ENCODE results near the gene BID.

Gene BID

DNA sequence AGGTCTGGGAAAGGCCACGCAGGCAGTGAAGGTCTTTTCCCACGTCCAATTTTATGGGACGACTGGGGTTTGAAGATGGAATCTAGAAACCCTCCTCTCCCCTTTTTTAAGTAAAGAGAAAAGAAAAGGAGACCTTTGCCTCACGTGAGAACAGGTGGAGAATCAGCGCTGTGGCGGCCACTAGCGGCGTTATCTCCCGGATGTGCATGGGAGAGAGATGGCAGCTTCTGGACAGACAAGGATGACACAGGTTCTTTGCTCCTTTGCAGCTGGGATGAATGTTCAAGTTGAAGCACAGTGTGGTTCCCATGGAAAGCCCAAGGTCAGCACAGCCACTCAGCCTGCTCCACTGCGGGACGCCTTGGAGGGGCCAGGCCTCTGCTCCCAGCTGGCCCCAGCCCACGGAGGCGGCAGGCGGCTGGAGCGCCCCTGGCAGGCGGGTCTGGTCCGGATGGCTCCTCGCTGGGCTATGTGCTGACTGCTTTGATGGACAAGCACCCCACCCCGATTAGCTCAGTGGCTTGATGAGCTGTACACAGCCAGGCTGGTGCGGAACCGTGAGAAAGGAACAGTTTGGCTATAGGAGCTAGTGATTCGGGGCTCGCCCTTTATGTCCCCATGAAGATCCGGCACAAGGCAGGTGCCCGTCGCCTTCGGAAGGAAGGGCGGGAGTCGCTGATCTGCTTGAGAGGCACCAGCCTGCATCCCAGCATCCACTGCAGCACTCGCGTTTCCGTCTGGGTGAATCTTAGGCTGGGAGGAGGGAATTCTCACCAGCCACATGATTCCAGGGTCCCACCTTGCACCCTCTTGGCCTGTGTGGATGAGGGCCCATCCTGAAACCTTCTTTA, 14.5 kb upstream of the BID start:
- H3K4me3 ChIP-seq (replicated peaks in 1 of 2; ENCODE audit: low read depth in 2 of 2, low read length in 2 of 2), result no peak overlapping the region

DNA sequence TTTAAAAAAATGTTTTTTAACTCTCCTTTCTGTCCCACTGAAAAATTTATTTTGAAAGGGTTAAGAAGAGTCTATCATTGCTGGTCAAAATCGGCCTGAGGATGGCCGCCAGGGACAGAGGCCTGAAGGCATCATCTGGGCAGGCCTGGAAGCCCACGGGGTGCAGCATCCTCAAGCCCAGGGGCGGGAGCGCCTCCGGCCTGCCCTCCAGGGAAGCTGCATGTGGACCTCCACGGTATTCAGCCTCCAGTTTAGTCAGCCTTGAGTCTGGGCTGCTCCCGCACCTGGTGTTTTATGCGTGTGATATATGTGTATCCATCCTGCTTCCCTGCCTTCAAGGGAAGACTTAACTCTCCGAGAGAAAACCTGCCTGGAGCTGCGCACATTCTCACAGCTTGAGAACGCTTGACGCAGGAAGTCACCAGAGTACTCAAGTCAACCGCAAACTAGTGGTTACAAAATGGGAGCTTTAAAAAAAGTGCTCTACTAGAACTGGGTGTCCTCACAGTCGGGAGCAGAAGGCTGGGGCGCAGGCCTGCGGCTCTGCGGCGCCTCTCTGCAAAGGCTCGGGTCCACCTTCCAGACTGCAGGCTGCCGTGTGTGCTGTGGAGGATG, 13.6 kb upstream of the BID start:
- TF ChIP-seq, protein P1, sequence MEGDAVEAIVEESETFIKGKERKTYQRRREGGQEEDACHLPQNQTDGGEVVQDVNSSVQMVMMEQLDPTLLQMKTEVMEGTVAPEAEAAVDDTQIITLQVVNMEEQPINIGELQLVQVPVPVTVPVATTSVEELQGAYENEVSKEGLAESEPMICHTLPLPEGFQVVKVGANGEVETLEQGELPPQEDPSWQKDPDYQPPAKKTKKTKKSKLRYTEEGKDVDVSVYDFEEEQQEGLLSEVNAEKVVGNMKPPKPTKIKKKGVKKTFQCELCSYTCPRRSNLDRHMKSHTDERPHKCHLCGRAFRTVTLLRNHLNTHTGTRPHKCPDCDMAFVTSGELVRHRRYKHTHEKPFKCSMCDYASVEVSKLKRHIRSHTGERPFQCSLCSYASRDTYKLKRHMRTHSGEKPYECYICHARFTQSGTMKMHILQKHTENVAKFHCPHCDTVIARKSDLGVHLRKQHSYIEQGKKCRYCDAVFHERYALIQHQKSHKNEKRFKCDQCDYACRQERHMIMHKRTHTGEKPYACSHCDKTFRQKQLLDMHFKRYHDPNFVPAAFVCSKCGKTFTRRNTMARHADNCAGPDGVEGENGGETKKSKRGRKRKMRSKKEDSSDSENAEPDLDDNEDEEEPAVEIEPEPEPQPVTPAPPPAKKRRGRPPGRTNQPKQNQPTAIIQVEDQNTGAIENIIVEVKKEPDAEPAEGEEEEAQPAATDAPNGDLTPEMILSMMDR (IDR thresholded peaks at IDR 0.05; ENCODE audit: low read depth, low read length), result no peak
- H3K4me3 ChIP-seq (replicated peaks in 1 of 2; ENCODE audit: low read depth in 2 of 2, low read length in 2 of 2), result no peak overlapping the region
- DNase-seq (ENCODE audit: low read depth in 2 of 2), result no peak

More for the DNA sequence above, 14.5 kb upstream of the BID start:
- TF ChIP-seq, protein P1 (IDR thresholded peaks at IDR 0.05; ENCODE audit: low read depth, low read length), result no peak
- no peak for DNase-seq (ENCODE audit: low read depth in 2 of 2)

DNA sequence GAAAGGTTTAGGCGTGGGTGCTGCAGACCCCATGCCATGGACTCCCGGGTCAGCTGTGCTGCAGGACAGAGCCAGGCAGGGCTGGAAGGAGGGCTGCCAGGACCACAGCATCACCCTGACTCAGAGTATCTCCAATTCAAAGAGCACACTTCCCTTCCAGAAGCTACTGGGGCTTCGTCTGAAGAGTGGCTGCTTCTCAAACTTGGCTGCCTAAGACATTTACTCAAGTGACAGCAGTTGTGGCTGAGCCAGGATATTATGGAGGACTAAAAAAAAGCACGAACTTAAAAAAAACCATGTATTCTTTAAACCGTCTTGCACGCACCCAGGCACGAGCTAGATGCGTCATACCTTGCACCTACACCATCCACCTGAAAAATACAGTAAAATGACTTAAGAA, 13.0 kb upstream of the BID start:
- no peak overlapping the region for H3K4me3 ChIP-seq (replicated peaks in 1 of 2; ENCODE audit: low read depth in 2 of 2, low read length in 2 of 2)
- peak in 1 of 2 donors; percentile 50 for DNase-seq (ENCODE audit: low read depth in 2 of 2)
- TF ChIP-seq, protein P1 (IDR thresholded peaks at IDR 0.05; ENCODE audit: low read depth, low read length), result no peak

DNA sequence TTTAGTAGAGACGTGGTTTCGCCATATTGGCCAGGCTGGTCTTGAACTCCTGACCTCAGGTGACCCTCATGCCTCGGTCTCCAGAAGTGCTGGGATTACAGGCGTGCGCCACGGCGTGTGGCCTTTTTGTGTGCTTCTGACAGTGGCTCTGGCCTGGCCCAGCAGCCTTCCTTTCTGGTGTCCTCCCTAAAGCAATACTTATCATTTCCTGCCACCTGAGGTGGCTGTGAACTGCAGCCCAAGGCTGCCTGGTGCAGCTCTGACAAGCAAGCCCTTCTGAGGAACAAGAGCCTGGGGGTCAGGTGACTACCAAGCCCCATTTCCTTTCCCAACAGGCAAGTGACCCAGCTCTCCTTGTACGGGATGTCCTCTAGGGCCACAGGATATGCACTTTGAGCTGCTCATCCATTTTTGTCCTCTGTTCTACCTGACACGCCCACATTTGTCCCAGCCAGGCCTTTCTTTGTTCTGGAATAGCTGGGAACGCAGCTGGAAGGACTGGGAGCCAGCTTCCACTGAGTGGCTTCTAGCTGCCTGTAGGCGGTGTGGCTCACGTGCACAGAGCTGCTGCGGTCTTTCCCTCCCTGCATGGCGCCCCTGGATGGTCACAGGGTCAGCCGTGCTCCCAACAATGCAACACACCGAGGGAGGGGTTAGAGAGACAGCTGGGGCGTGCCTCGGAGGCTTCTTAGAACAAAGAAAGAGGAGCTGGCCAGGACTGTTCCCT, 12.3 kb upstream of the BID start:
- no peak overlapping the region for H3K4me3 ChIP-seq (replicated peaks in 1 of 2; ENCODE audit: low read depth in 2 of 2, low read length in 2 of 2)
- TF ChIP-seq, protein P1 (IDR thresholded peaks at IDR 0.05; ENCODE audit: low read depth, low read length), result peak; percentile 8
- DNase-seq (ENCODE audit: low read depth in 2 of 2), result peak; percentile 39 to 65

DNA sequence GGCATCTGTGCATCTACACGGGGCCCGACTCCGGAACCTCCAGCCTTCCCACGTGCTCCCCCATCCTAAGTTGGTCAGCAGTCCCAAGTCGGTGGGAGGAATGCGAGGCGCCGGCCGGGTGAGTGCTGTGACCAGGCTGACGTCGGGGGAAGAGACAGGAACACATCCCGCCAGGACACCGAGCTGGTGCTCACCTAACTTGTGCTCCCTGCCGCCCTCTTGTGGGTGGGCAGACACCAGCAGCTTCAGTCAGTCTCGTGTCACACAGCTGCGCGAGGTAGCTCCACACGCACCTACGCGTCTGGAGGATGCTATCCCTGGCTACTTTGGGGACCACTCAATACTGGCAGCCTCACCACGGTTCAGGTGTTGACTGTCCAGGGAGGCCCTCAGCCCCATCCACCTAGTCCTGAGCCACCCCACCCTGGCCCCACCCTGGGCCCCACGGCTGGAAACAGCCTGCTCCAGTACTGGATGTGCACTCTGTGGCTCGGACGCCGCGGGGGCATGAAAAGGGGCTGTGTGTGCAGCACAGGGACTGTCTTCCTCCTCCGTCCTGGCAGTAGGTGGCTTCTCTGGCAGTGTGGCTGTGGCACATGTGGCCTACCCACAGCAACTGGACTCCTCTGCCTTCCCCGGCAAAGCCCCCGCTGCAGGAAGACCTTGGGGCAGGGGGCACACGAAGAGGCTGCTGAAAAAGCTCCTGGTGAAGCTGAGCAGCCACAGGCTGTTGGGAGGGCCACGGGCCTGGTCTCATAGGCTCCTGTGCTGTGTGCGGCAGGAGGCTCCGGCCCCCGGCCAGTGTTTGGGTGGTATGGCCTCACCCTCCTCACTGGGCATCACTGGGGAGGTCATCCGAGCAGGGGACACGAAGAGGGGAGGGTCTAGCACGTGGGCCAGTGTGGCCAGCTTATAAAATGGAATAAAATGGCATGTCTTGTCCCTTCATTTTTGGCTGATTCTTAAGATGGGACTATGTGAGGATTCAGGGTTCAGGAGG, 11.2 kb upstream of the BID start:
- DNase-seq (ENCODE audit: low read depth in 2 of 2), result peak; percentile 23 to 38
- TF ChIP-seq, protein P1 (IDR thresholded peaks at IDR 0.05; ENCODE audit: low read depth, low read length), result peak; percentile 64
- H3K4me3 ChIP-seq (replicated peaks in 1 of 2; ENCODE audit: low read depth in 2 of 2, low read length in 2 of 2), result no peak overlapping the region

DNA sequence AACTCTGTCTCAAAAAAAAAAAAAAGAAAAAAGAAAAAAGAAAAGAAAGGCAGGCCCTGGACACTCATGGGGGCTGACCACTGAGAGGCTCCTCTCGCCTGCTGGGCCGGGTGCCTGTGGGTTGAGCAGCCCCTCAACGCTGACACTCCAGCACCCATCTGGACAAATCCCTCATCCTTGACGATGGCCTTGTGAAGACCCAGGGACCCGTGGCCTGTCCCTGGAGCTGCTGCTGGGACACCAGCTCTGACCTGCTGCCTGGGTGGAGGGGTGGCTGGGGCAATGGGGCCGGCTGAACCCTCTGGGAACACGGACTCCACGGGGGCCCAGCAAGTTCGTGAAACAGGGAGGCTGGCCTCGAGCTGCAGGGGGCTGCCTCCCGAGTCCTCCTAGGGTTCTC, 10.5 kb upstream of the BID start:
- DNase-seq (ENCODE audit: low read depth in 2 of 2), result no peak
- TF ChIP-seq, protein P1 (IDR thresholded peaks at IDR 0.05; ENCODE audit: low read depth, low read length), result no peak
- no peak overlapping the region for H3K4me3 ChIP-seq (replicated peaks in 1 of 2; ENCODE audit: low read depth in 2 of 2, low read length in 2 of 2)
